ENCODE data around the gene MEGF6. TPM values are rescaled to one million over a fixed set of nuclear protein-coding genes. Genes with fewer than 3 reads are reported as not detected.

MEGF6 gene
- total and polyA plus RNA-seq, 12 donors: 1.8 to 14.1 (median 7.0) TPM

- Histone ChIP-seq H3K36me3 (no peaks in the 10 kb centered on the region), H3K4me1 (peaks cover 12 to 54% (median 38%) of the 10 kb centered on the region in 9 donors), H3K4me3 (peak overlapping the region in 1 of 10 donors; percentile 94), H3K9me3 (no peaks in the 10 kb centered on the region), H3K27ac (no peak overlapping the region), H3K27me3 (peaks cover 32 to 75% (median 44%) of the 10 kb centered on the region in 7 donors)
- DNase-seq (no peak), ATAC-seq (no peak)
- no peak for TF ChIP-seq CTCF (IDR thresholded peaks at IDR 0.05)
- intact Hi-C loops (cut with DNase I): no loop called here
- WGBS, 2 donors: 42 to 52% methylated on average over 10 of the region's 10 CpGs
These were observed 41.9 kb upstream of the MEGF6 start for GRCh38 chr1:3653286-3653618.

- Histone ChIP-seq H3K4me1 (peaks cover 12 to 56% (median 38%) of the 10 kb centered on the region in 9 donors), H3K27ac (no peak overlapping the region), H3K4me3 (peak overlapping the region; percentile 4 to 97 (median 40)), H3K9me3 (no peaks in the 10 kb centered on the region), H3K27me3 (peaks cover 32 to 73% (median 44%) of the 10 kb centered on the region in 7 donors), H3K36me3 (peaks cover 0 to 3% (median 0%) of the 10 kb centered on the region in 9 donors)
- DNase-seq (no peak), ATAC-seq (no peak)
- intact Hi-C loops (cut with DNase I): no loop called here
- WGBS, 2 donors: 7 to 9% methylated on average over 44 to 68 of the region's 68 CpGs
- TF ChIP-seq CTCF (IDR thresholded peaks at IDR 0.05): no peak
These were observed 41.4 kb upstream of the MEGF6 start for GRCh38 chr1:3652548-3653285.

DNA sequence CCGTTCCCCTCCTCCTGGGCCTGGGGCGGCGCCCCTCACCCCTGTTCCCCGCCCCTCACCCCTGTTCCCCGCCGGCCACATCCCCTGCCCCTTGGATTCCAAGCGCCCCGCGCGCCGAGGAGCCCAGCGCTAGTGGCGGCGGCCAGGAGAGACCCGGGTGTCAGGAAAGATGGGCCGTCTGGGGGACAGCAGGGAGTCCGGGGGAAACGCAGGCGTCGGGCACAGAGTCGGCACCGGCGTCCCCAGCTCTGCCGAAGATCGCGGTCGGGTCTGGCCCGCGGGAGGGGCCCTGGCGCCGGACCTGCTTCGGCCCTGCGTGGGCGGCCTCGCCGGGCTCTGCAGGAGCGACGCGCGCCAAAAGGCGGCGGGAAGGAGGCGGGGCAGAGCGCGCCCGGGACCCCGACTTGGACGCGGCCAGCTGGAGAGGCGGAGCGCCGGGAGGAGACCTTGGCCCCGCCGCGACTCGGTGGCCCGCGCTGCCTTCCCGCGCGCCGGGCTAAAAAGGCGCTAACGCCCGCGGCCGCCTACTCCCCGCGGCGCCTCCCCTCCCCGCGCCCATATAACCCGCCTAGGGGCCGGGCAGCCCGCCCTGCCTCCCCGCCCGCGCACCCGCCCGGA lies 40.7 kb upstream of the MEGF6 start, which contains the start of gene TP73:
TSS of gene TP73 (plus strand) at position 587 of the 618 bp plus-strand sequence. CDS start 29,850 bp downstream, outside the sequence.
- DNase-seq (peak in 1 of 2 donors; percentile 31), ATAC-seq (peak in 3 of 8 donors; percentile 13 to 29 (median 18))
- WGBS, 2 donors: 1% methylated on average over 31 to 80 of the region's 80 CpGs

More for the DNA sequence above, 40.7 kb upstream of the MEGF6 start, which contains the start of gene TP73:
- peaks cover 0 to 10% (median 0%) of the 10 kb centered on the region in 9 donors for H3K36me3 ChIP-seq
- intact Hi-C loops (cut with DNase I): no loop called here
- peak within 1 kb of the TSS; percentile 4 to 97 (median 40) for H3K4me3 ChIP-seq
- no peak within 1 kb of the TSS for H3K27ac ChIP-seq
- TF ChIP-seq CTCF (IDR thresholded peaks at IDR 0.05): no peak
- peaks cover 12 to 56% (median 38%) of the 10 kb centered on the region in 9 donors for H3K4me1 ChIP-seq
- peaks cover 32 to 66% (median 44%) of the 10 kb centered on the region in 7 donors for H3K27me3 ChIP-seq
- H3K9me3 ChIP-seq: no peaks in the 10 kb centered on the region
